GM12865 (cell line): ENCODE data around the gene ZXDC.

Source experiments
- DNase-seq: peaks from one replicate; pipeline ENCODE4 v3.0.0; 2010; ENCODE audit warnings: low read depth
- H3K4me3 ChIP-seq: 2 replicates; pipeline ENCODE4 v1.5.1; 2011; ENCODE audit warnings: mild to moderate bottlenecking, low read depth, low read length, control low read depth
- CTCF ChIP-seq: IDR thresholded peaks from 2 replicates; pipeline ENCODE4 v1.5.1; 2011; ENCODE audit warnings: low read length, control low read depth, low read depth, inconsistent platforms; ENCODE audit not compliant: insufficient read depth; ENCODE audit errors: missing control alignments

Gene ZXDC

GRCh38 chr3:126441256-126441880, 34.3 kb downstream of the ZXDC start:
- no peak for TF ChIP-seq CTCF
- H3K4me3 ChIP-seq = no peak overlapping the region
- no peak for DNase-seq

DNA sequence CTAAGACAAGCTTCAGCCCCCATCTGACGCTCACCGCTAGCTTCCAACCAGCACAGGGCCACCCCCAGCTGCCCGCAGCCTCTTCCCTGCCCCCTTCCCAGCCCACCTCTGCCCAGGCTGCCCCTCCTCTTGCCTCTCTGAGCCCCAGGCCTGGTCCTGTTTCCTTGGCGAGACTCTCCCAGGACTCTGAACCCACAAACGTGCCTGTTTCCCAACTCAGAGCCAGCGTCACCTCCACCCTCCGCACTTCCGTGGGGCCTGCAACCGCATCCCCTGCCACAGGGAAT, 35.0 kb downstream of the ZXDC start:
- no peak for TF ChIP-seq CTCF
- no peak overlapping the region for H3K4me3 ChIP-seq
- DNase-seq = no peak

DNA sequence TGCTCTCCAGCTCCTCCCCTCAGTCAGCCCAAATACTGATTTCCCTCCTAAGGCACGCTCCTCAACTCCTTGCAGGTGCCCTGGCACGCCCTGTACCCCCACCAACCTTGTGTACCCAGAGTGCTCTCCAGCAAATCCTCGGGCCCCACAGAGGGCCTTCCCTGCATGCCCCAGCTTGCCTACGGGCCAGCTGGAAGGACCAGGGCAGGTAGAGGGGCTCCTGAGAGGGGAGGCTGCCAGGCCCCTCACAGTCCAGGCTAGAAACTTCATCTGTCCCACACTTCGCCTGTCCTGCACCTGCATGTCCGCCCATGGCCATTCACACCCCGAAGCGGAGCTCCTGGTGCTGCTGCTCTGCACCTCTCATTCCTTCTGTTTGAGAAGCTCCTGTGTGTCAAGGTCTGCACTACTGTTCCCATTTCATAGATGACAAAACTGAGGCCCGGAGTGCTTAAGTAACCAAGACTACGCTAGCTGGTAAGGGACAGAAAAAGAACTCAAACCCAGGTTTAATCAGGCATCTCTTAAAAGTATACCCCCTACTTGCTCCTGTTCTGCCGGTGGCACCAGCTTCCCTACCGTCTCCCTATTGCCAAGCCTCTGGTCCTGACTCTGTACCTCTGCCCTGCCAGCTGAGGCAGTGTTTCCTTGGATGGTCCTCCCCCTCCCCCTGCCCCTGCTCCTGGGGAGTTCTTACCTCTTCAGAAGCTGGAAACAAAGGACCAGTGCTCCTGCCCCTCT, 35.6 kb downstream of the ZXDC start:
- no peak for DNase-seq
- no peak for TF ChIP-seq CTCF
- H3K4me3 ChIP-seq = no peak overlapping the region

DNA sequence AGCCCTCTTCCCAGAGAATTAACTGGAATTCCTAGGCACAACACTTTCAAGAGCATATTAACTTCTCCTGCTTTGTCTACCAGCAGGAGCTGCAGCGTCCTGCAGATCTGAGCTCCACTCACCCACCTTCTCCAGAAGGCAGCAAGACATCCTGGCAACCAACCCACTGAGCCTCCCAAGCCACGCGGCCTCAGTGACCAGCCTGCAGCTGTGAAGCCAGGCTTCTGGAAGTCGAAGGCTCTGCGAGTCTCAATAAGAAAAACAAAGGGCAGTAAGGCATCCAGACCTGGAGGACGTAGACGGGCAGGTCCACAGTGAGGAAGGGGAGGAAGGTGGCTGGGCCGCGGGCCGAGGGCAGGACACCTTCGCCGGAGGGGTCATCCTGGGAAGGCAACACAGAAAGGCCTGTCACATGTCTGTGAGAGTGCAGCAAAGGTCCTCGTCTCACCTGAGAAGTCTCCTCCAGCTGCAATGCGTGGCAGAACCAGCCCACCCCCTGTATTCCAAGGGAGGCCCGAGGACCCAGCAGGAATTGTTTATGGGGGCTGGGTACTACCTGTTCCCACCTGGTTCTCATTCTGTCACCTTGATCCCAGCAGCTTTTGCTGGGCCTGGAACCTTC, 36.2 kb downstream of the ZXDC start:
- no peak overlapping the region for H3K4me3 ChIP-seq
- DNase-seq = no peak
- no peak for TF ChIP-seq CTCF

DNA sequence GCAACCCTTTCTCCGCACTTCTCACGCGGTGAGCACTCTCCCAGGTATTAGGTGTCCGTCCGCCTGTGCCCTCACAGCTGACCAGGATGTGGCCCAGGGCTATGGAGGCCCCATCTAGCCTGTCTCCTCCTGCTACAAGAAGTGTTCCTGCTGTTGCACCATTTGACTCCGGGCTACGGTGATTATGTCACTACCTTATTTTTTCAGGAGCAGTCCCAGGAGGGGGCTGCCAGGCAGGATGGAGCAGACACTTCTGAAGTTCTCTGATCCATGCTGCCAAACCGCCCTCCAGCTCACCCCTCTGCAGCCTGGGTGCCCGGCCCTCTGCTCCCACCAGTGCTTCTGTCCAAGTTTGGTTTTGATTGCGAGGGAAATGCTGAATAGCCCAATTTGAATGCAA, 36.9 kb downstream of the ZXDC start:
- TF ChIP-seq CTCF = no peak
- no peak overlapping the region for H3K4me3 ChIP-seq
- no peak for DNase-seq

DNA sequence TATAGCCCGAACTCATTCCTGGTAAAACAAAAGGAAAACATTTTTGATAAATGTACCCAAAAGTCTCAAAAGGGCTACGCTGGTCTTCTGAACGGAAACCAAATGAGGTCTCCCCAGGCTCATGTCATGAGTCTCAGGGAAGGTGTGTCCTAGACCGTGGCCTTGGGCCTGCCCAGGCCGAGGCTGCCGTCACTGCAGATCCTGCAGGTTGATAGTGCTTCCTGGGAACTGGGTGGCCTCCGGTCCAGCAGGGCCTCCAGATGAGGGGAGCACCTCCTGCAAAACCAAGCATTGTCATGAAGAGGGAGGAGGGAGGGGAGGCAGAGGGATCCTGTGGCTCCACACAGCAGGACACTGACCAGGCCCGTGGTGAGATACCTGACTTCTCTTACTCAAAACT, 37.5 kb downstream of the ZXDC start:
- no peak for TF ChIP-seq CTCF
- no peak for DNase-seq

More for the DNA sequence above, 37.5 kb downstream of the ZXDC start:
- no peak overlapping the region for H3K4me3 ChIP-seq
